ENCODE results near the gene NFKB1. TPM values are rescaled to one million over a fixed set of nuclear protein-coding genes. Genes with fewer than 3 reads are reported as not detected.

NFKB1 gene
- total RNA-seq, 4 donors from 2014 or later, result 18.8 to 56.3 (median 30.8) TPM

DNA sequence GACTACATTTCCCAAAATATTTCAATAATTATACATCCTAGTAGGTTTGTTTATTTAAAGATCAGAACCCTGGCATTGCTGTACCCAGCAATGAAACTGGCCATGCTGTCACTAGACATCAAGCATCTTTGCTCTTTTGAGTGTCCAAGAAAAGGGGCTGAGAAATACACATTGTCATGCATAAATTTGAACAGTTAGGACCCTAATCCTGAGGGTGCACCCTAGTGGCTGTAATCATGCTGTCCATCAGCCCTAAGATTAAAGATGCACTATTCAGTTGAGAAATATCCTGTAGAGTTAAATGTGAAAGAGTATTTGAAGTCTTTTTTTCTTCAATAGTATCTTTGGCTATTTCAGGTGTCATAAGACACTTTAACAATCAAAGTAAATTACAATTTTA lies 108.8 kb downstream of the NFKB1 start:
- H3K36me3 ChIP-seq, result no peaks in the 10 kb centered on the region
- intact Hi-C loops (cut with DNase I; ENCODE audit: low total_unique reads), result no loop called here

DNA sequence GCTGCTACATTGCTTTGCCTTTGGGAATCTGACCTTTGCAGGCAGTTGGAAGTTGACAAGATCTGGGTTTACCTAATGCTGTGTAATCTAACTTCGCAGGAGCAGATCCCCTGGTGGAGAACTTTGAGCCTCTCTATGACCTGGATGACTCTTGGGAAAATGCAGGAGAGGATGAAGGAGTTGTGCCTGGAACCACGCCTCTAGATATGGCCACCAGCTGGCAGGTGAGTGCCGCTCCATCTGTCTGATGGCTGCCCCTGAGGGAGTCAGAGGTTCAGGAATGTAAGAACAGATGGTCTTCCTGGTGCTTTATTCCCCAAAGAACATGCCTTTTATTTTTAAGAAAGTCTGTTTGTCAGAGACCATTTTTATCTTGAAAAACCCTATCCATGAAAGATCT lies 109.3 kb downstream of the NFKB1 start:
- TF ChIP-seq, protein P1, sequence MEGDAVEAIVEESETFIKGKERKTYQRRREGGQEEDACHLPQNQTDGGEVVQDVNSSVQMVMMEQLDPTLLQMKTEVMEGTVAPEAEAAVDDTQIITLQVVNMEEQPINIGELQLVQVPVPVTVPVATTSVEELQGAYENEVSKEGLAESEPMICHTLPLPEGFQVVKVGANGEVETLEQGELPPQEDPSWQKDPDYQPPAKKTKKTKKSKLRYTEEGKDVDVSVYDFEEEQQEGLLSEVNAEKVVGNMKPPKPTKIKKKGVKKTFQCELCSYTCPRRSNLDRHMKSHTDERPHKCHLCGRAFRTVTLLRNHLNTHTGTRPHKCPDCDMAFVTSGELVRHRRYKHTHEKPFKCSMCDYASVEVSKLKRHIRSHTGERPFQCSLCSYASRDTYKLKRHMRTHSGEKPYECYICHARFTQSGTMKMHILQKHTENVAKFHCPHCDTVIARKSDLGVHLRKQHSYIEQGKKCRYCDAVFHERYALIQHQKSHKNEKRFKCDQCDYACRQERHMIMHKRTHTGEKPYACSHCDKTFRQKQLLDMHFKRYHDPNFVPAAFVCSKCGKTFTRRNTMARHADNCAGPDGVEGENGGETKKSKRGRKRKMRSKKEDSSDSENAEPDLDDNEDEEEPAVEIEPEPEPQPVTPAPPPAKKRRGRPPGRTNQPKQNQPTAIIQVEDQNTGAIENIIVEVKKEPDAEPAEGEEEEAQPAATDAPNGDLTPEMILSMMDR (IDR thresholded peaks at IDR 0.05), result no peak
- TF ChIP-seq POLR2A (IDR thresholded peaks at IDR 0.05), result no peak
- intact Hi-C loops (cut with DNase I; ENCODE audit: low total_unique reads), result no loop called here
- Histone ChIP-seq H3K27me3 (no peaks in the 10 kb centered on the region), H3K27ac (no peak overlapping the region), H3K4me1 (no peaks in the 10 kb centered on the region), H3K4me3 (no peak overlapping the region), H3K9me3 (no peaks in the 10 kb centered on the region), H3K36me3 (no peaks in the 10 kb centered on the region)
- DNase-seq, result no peak

More for the DNA sequence above, 108.8 kb downstream of the NFKB1 start:
- no peak for DNase-seq
- H3K4me1 ChIP-seq, result no peaks in the 10 kb centered on the region
- TF ChIP-seq POLR2A (IDR thresholded peaks at IDR 0.05), result no peak
- TF ChIP-seq, protein P1 (IDR thresholded peaks at IDR 0.05), result peak in 2 of 4 experiments; percentile 5 to 26
- H3K9me3 ChIP-seq, result no peaks in the 10 kb centered on the region
- no peak overlapping the region for H3K27ac ChIP-seq
- no peak overlapping the region for H3K4me3 ChIP-seq
- no peaks in the 10 kb centered on the region for H3K27me3 ChIP-seq

DNA sequence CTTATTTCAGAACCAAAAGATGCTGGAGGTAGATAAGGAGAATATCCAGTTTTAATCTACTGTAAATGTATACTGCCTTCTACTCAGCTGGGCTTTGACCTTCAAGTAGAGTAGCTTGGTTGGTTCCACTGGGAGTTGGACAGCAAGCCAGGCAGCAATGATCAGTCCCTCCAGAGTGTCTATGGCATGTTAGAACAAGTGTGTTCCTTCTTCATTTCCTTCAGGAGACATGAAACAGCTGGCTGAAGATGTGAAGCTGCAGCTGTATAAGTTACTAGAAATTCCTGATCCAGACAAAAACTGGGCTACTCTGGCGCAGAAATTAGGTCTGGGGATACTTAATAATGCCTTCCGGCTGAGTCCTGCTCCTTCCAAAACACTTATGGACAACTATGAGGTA lies 111.1 kb downstream of the NFKB1 start:
- no peaks in the 10 kb centered on the region for H3K36me3 ChIP-seq
- no peaks in the 10 kb centered on the region for H3K4me1 ChIP-seq
- DNase-seq, result no peak
- TF ChIP-seq, protein P1 (IDR thresholded peaks at IDR 0.05), result no peak
- TF ChIP-seq POLR2A (IDR thresholded peaks at IDR 0.05), result no peak
- H3K27ac ChIP-seq, result no peak overlapping the region
- H3K9me3 ChIP-seq, result no peaks in the 10 kb centered on the region
- no peaks in the 10 kb centered on the region for H3K27me3 ChIP-seq
- no peak overlapping the region for H3K4me3 ChIP-seq
- intact Hi-C loops (cut with DNase I; ENCODE audit: low total_unique reads), result no loop called here

DNA sequence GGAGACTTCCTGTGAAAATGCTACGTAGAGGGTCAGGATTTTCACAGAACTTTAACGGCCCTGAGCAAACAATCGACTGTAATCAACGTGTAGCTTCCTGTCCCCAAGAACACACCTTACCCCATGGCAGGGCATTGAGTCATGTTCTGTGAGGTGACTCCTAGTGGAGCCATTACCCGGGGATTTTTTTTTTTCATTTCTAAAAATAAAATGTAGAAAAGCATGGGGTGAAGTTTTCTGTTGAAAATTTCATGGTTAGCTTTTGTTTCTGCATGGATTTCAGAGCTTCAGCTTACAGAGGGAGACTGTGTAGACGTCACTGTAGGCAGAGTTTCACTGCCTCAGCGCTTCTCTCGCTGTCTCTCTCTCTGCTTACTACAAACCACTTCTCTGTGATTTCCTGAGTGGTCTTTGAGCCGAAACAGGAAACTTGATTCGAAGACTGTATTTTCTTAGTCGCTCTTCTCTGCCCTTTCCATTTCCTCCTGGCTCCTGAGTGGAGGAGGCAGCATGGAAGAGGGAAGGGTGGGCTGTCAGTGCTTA lies 111.7 kb downstream of the NFKB1 start:
- Histone ChIP-seq H3K27me3 (no peaks in the 10 kb centered on the region), H3K27ac (no peak overlapping the region), H3K9me3 (no peaks in the 10 kb centered on the region), H3K36me3 (no peaks in the 10 kb centered on the region), H3K4me1 (no peaks in the 10 kb centered on the region), H3K4me3 (no peak overlapping the region)
- no peak for TF ChIP-seq POLR2A (IDR thresholded peaks at IDR 0.05)
- TF ChIP-seq, protein P1 (IDR thresholded peaks at IDR 0.05), result no peak
- no peak for DNase-seq
- intact Hi-C loops (cut with DNase I; ENCODE audit: low total_unique reads), result no loop called here

DNA sequence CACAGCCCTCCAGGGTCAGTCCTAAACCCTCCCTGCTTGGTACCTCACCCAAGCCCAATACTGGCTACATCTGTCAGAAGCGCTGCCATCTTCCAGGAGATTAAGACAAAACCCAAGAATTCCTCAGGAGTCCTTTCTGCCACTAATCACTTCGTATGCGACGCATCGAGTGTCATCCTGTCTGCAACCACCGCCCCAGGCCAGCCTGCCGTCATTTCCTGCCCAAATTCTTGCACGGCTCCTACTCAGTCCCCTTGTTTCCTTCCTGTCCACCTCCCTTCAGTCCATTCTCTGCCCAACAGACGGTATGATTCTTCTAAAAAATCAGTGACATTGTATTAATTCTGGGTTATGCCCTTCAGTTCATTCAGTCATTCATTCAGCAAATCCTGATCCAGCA lies 113.6 kb downstream of the NFKB1 start:
- intact Hi-C loops (cut with DNase I; ENCODE audit: low total_unique reads), result no loop called here
- no peak overlapping the region for H3K4me3 ChIP-seq
- H3K4me1 ChIP-seq, result no peaks in the 10 kb centered on the region
- H3K36me3 ChIP-seq, result no peaks in the 10 kb centered on the region
- no peaks in the 10 kb centered on the region for H3K9me3 ChIP-seq
- no peaks in the 10 kb centered on the region for H3K27me3 ChIP-seq
- no peak for DNase-seq
- H3K27ac ChIP-seq, result no peak overlapping the region
- TF ChIP-seq, protein P1 (IDR thresholded peaks at IDR 0.05), result no peak
- TF ChIP-seq POLR2A (IDR thresholded peaks at IDR 0.05), result no peak

Data from uterus (tissue), 4 donors.